NCI-H2227 (cell line): ENCODE results near the gene CAPN12.
"Not testable (repeated sequence)": the region's sequence is repeated elsewhere in the genome, so short reads cannot be mapped to it uniquely, and the experiment has no call there.

Experiments used
- DNase-seq: peaks from one replicate; lab custom pipeline; 2025; ENCODE audit not compliant: unreplicated experiment; lab: John Stamatoyannopoulos, UW

The CAPN12 gene

GRCh38 chr19:38744298-38744681, at the start of gene CAPN12:
Gene CAPN12 (minus strand): TSS chr19:38744474. CDS start chr19:38744165, 309 bp downstream.
- DNase-seq = no peak

- DNase-seq = no peak
These were observed 49.4 kb upstream of the CAPN12 start for GRCh38 chr19:38793671-38794070.

- no peak for DNase-seq
These were observed 48.9 kb upstream of the CAPN12 start for GRCh38 chr19:38793177-38793576.

GRCh38 chr19:38792250-38793111, 48.2 kb upstream of the CAPN12 start:
- no peak for DNase-seq

GRCh38 chr19:38791451-38792064, 47.3 kb upstream of the CAPN12 start:
- DNase-seq = not testable (repeated sequence)

- not testable (repeated sequence) for DNase-seq
These were observed 46.5 kb upstream of the CAPN12 start for GRCh38 chr19:38790507-38791403.

- no peak for DNase-seq
These were observed 44.4 kb upstream of the CAPN12 start, which contains the start of gene LGALS7B for GRCh38 chr19:38788478-38789243. Gene LGALS7B (plus strand): TSS chr19:38789200. CDS start chr19:38789227, 27 bp downstream.

GRCh38 chr19:38786572-38787265, 42.4 kb upstream of the CAPN12 start:
- no peak for DNase-seq

GRCh38 chr19:38786061-38786460, 41.8 kb upstream of the CAPN12 start:
- DNase-seq = not testable (repeated sequence)

- no peak for DNase-seq
These were observed 41.0 kb upstream of the CAPN12 start for GRCh38 chr19:38785187-38785699.

GRCh38 chr19:38784224-38784623, 40.0 kb upstream of the CAPN12 start:
- no peak for DNase-seq

- DNase-seq = not testable (repeated sequence)
These were observed 37.9 kb upstream of the CAPN12 start for GRCh38 chr19:38782212-38782611.

GRCh38 chr19:38781058-38781457, 36.8 kb upstream of the CAPN12 start:
- peak; percentile 96 for DNase-seq

GRCh38 chr19:38780443-38780842, 36.2 kb upstream of the CAPN12 start:
- DNase-seq = no peak

GRCh38 chr19:38778733-38779132, 34.5 kb upstream of the CAPN12 start:
- no peak for DNase-seq

- no peak for DNase-seq
These were observed 30.1 kb upstream of the CAPN12 start for GRCh38 chr19:38774181-38774950.

GRCh38 chr19:38773469-38774177, 29.3 kb upstream of the CAPN12 start, which contains the start of gene LGALS7:
Gene LGALS7 (minus strand): TSS chr19:38773517. CDS start chr19:38773492, 25 bp downstream.
- DNase-seq = no peak

GRCh38 chr19:38771569-38771968, 27.3 kb upstream of the CAPN12 start:
- not testable (repeated sequence) for DNase-seq
